Stimulated activated CD4-positive, alpha-beta T cell treated with anti-CD3 and anti-CD28 coated beads, Interleukin-1b, Interleukin-23, amount 100 ng/mL, for 24 hours (primary cell): ENCODE measurements around the gene STK10.
"Not testable (repeated sequence)": the region's sequence is repeated elsewhere in the genome, so short reads cannot be mapped to it uniquely, and the experiment has no call there.

Experiments
- DNase-seq, 4 experiments: peaks; one replicate each; pipeline ENCODE4 v3.0.0-alpha.2; 2020; ENCODE audit warnings: low read depth in 4 of 4, low spot score in 1 of 4

STK10 gene

GRCh38 chr5:172166030-172166826 is 21.8 kb downstream of the STK10 start:
- no peak for DNase-seq

DNA sequence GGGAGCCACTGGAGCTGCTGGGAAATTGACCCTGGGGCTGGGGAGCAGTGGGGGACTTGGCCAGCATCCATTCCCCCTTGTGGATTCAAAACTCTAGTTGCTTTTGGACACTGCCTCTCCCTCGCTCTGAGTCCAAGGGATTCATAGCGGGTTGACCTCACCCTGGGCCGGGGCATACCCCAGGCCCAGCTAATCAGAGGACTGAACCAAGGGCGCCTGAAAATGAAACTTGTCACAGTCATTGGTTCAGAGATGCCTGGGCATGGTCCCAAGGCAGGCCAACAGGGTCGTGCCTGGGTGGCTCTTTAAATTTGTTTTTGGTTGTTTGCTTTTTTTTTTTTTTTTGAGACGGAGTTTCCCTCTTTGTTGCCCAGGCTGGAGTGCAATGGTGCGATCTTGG is 22.6 kb downstream of the STK10 start:
- no peak for DNase-seq

GRCh38 chr5:172164769-172165212 is 23.2 kb downstream of the STK10 start:
- DNase-seq: no peak

- no peak for DNase-seq
Measured at GRCh38 chr5:172163346-172163745, 24.7 kb downstream of the STK10 start.

DNA sequence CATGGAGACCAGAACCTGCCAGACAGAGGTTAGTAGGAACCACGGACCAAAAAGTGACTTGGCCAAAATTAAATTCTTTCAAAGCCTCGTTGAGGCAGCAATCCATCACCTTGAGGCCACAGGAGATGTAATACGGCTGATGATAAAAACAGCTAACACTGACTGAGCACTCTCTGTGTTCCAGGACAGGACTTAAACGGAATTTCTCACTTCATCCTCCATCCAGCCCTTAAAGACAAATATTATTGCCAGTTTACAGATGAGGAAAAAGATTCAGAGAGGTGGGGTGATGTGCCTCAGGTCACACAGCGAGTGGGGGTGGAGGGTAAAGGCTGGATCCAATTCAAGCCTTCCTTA is 25.1 kb downstream of the STK10 start:
- no peak for DNase-seq

GRCh38 chr5:172162323-172162986 is 25.6 kb downstream of the STK10 start:
- no peak for DNase-seq

DNA sequence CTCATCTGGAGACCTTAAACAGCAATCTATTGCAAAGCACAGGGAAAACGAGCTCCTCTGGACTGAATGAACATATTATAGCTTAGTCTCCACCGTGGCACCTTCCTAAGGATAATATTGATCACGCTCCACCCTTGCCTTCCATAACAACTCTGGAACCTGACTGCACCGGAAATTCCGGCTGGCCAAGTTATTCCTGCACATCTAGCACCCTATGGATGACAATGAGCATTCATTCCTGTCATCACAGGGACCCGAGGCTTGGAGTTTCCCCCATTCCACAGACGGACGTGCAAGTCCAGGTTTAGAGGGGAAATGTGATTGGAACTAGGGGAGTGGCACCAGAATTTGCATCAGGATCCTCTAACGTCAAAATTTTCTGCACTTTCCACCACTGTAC is 27.5 kb downstream of the STK10 start:
- no peak for DNase-seq

- DNase-seq: no peak
Measured at GRCh38 chr5:172159016-172159415, 29.0 kb downstream of the STK10 start.

GRCh38 chr5:172156541-172156994 is 31.5 kb downstream of the STK10 start:
- DNase-seq: no peak

GRCh38 chr5:172155101-172155500 is 32.9 kb downstream of the STK10 start:
- not testable (repeated sequence) for DNase-seq

DNA sequence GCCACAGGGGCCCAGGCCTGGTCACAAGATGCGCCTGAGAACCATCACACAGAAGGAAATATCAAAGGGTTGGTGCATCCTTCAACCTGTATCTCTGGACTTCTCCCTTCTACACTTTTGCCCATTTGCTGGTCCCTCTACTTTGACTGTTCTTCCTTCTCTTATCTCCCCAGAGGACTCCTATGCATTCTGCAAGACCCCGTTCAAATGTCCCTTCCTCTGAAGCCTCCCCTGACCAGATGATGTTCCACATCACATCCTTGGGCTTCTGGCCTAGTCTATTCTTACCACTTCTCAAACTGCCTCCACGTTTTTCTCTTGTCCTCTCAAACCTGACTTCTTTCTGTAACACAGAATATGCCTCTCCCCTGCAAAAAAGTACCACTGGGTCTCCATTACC is 34.3 kb downstream of the STK10 start:
- no peak for DNase-seq

DNA sequence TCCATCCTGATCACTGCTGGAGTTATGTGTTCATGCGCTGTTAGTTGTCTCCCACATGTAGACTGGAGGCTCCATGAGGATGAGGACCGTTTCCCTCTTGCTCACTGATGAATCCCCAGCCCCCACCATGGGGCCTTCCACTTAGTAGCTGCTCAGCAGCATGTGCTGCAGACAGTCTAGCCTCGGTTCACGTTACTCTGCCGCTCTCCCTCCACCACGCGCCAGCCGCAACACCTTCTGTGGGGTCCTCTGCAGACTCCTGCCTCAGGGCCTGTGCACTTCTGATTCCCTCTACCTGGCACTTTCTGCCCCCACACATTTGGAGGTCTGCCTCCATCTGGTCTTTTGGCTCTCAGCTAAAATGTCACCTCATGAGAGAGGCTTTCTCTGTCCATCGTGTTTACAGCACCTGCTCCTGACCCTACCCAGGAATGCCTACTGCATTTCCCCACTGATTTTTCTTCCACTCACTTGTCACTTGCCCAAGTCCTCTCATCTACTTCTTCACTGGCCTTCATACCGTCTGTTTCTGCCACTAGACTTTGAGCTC is 36.3 kb downstream of the STK10 start:
- DNase-seq: no peak

DNA sequence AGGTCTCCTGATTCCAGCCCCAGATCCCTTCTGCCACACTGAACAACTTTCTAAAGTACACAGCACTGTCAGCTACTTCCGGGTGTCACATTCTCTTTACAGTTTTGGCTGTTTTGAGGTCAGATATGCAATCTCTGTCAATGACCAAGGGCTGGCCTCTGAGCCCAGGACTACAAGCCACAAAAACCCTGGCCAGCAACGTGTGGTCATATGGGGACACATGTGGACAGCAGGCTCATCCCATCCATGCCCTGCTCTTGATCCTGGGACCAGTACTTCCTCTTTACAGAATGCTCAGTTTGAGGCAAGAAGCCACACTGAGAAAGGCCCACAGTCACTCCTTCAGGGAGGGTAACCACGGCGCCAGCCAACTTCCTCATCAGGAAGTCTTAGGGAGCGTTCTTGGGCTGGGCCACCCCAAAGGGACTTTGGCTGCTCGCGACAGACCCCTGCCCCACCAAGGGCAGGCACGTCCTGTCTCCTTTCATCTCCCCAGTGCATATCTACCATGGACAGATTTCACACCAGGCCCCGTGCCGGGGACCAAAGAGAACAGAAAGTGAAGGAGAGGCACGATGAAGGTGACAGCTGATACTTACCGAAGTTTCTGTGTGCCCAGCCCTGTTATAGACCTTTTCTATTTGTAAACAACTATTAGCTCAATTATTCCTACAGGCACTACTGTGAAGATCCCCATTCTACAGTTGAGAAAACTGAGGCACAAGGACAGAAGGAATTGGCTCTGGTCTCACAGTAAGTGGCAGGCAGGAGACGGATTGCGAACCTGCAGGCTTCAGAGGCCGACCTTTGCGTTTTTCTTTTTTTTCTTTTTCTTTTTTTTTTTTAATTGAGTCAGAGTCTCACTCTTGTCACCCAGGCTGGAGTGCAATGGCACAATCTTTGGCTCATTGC is 37.3 kb downstream of the STK10 start:
- no peak for DNase-seq

- not testable (repeated sequence) for DNase-seq
Measured at GRCh38 chr5:172149481-172149880, 38.5 kb downstream of the STK10 start.

- DNase-seq: no peak
Measured at GRCh38 chr5:172149073-172149472, 39.0 kb downstream of the STK10 start.

- DNase-seq: no peak
Measured at GRCh38 chr5:172148381-172148780, 39.6 kb downstream of the STK10 start.

GRCh38 chr5:172147857-172148256 is 40.2 kb downstream of the STK10 start:
- DNase-seq: no peak

DNA sequence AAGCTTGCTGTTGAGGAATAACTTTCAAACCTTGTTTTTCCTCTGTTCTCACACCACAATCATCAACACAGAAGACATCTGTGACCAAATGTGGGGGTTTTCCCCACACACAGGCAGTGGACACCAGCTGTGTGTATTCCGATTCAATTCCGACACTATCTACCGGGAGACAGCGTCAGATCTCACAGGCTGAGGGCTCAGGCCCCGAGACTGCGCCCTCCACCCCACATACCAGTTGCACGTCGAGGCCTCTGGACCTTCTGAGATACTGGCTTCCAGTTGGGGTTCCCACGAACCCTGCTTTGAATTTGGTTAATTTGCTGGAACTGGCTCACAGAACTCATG is 41.3 kb downstream of the STK10 start:
- no peak for DNase-seq

DNA sequence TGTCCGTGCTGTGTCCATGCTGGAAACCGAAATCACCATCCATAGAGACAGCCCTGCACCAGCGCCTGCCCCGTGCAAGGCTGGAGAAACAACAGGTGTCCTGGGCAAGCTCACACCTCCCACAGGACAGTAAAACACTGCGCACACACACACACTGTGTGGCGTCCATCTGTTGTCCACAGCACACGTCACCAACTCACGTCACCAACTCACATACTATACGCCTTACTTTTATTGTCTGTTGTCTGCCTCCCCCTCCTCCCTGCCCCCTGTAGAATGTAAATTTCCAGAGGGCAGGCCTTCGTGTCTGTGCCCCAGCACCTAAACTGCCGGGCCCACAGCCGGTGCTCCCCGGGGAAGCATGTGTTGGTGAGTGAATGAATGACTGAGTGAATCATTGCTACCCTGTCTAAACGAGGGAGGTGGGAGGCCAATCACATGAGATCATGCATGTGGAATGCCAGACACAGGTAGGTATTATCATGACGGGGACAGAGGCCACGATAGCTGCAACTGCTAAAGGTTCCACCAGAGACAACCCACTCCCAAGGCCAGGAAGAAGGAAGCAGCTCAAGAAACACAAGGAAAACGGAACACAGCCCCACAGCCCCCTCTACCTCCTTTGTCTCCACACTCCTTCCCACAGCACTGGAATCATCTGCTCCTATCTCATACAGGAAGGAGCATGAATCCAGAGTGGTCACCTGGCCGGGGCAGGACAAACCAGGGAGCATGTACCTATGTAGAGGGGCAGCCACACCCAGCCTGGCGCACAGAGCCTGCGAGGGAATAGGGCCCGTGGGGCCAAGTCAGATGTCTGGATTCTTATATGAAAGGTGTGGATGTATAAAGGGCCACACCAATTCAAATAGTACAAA is 41.9 kb downstream of the STK10 start:
- no peak for DNase-seq
